ENCODE data around the gene FAM174B.

The FAM174B gene

GRCh38 chr15:92600856-92601255 lies 54.7 kb downstream of the FAM174B start:
- peak; percentile 84 for DNase-seq (ENCODE audit: low spot score)

GRCh38 chr15:92599394-92599970 lies 56.1 kb downstream of the FAM174B start:
- no peak for DNase-seq (ENCODE audit: low spot score)

DNA sequence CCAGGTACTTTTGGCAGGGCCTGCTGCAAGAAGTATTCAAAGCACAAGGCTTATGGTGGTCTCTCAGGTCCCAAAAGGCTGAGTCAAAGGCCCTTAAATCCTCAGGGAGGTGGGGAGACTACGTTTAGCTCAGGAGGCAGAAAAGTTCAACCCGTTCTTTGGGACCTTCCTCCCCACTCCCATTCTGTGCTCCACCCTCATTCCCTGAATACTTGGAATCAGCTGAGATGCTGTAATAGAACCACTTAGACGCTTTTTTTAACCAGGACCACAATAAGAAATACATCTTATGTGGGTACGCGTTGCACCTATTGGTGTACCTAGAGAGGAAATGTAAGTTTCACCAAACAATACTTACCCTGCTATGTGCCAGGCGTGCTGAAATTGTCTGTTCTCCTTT lies 58.0 kb downstream of the FAM174B start:
- DNase-seq (ENCODE audit: low spot score), result no peak

GRCh38 chr15:92596623-92597022 lies 59.0 kb downstream of the FAM174B start:
- DNase-seq (ENCODE audit: low spot score), result no peak

DNA sequence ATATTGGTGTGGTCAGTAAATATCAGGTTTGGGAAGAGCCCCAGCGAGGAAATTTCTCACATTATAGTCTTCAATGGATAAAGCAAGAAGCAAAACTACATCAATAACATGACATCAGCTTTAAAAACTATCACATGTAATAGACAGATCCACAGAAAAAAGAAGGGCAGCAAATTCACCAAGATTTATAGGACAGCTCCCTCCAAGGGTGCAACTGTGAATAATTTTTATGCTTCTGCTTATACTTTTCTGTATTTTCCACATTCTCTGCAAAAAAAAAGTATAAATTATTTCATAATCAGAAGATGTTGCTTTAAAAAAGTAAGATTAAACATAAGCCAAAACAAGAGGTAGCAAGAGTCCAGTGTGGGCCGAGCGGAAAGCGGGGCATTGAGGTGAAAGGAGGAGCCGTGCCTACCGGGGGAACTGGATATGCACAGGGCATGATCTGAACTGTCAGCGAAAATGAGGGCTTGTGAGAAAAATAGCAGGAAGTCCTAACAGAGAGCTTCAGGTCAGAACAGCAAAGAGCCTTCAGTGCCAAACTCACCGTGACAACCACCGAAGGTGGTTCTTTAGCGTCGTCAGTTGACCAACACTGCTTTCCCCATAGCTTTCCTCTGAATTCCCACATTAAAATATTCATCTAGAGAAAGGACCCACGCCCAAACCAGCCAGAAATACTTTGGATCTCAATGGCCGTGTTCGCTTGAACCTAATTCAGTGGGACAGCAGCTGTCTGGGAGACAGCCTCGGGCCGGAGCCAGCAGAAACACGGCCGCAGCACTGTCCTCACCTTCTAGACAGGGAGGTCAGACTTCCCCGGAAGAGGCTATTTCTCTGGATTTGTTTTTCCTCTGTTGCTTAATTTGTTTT lies 59.8 kb downstream of the FAM174B start:
- no peak for DNase-seq (ENCODE audit: low spot score)

- no peak for DNase-seq (ENCODE audit: low spot score)
Observed at GRCh38 chr15:92591275-92591674, 64.3 kb downstream of the FAM174B start.

- DNase-seq (ENCODE audit: low spot score), result no peak
Observed at GRCh38 chr15:92586966-92587365, 68.6 kb downstream of the FAM174B start.

DNA sequence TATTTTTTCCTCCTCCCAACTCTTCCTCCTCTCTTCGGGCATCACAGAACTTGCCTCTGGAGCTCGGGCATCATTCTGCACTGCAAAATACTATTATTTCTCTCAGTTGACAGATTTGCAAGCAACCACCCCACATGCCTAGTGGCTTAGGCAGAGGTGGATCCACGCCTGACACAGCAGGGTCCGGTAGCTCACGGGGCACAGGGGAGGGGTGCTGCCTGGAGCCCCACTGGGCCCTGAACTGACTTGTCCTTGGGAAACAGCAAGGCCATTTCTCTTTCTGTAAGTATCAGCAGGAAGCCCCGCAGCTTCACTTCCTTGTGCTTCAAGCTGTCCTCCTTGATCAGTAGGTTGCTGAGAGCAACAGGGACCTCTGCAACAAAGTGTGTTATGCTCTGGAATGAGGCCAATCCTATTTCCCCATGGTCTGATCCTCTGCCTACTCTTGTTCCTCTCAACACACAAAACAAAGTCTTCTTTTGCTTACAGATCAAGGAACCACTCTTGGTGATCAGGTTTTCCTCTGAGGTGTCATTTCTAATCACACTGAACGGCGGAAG lies 69.1 kb downstream of the FAM174B start:
- no peak for DNase-seq (ENCODE audit: low spot score)

GRCh38 chr15:92584105-92584504 lies 71.5 kb downstream of the FAM174B start:
- no peak for DNase-seq (ENCODE audit: low spot score)

DNA sequence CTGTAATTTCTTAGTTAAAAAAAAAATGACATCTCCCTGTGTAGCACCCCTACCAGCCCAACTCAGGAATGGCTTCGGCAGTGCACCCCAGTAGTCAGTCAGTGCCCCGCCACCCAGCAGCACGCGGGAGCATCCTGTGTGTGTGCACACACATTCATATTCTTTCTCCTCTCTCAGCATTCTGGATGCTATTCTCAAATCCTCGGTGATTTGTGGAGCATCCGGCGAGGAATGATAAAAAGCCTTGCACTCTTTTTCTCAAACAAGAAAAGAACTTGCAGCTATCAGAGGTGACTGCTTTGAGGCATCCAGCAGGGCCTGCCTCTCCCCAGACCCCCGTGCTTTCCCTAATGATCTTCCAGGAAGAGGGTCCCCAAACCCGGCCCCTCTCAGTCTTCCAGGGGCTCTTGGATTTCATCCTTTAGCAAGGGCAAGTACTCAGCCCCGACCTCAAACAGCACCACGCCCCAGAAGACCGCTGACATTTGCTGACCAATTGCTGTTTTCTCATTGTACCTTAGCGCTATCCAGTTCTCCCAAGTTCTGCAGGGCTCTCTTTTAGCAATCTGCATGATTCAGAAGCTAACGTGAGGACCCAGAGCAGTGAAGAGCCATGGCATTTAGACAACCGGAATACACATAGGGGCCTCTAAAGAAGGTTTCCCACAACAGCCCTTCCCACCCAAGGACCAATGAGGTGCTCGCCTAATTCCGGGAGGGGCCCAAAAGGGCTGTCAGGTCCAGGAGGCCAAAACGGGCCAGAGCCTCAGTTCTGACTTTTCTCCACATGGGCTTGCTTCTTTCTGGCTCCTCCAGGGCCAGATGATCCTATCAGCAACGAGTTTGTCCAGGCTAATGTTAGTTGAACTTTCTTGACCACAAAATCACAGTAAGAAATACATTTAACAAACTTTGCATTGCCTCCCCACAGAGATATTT lies 72.2 kb downstream of the FAM174B start:
- no peak for DNase-seq (ENCODE audit: low spot score)

DNA sequence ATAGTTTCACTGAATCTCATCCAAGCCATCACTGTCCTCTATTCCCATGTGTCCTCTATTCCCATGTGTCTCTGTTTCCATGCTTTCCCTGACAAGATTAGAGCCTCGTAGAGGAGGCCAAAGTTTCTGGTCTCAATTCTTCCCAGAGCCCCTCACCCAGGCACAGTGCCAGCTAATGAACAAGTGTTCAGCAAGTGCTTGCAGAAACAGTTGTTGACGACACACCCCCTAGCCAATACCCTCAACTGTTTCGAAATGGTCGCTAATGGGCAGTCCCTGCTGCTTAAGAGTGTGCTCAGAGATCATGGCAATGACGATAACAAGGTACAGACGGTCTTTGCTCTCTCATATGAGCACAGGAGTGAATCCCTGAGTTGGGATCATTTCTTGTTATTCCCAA lies 73.4 kb downstream of the FAM174B start:
- DNase-seq (ENCODE audit: low spot score), result no peak

DNA sequence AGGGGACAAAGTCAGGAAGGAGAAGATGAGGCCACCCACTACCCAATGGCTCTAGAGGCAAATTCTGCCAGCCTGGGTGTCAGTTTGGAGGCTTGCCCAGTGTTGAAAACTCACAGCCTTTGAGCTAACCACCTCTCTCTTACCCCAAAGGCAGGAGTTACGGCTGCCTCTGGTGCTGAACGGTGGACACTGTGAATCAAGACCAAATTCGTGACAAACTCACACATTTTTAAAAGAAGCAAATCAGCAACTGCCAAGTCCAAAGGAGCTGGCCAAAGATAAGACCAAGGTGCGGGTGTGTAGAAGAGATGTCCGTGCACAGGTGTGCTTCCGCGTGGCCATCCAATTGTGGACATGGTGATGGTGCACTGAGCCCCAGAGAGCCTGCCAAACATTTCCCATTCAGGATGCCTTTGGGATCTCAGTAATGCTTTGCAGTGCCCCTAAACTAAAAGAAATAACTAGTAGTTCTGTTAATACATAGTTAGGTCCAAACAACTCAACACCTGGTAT lies 74.6 kb downstream of the FAM174B start:
- DNase-seq (ENCODE audit: low spot score), result no peak

DNA sequence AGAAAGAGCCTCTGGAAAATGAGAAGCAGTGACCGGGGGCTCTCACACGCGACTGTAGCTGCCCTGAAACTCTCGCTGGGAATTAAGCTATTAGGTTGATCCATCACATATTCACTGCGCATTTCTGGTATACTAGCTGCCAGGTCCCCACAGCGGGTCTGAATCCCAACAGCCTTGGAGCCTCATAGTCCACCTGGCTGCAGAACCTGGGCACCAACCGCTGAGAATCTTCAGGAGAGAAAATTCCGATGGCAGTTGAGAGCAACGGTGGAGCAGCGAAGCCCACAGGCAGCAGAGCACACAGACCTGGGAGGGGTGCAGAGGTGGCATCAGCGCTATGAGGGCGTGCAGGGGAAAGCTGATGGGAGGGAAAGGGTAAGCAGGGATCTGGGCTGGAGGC lies 75.1 kb downstream of the FAM174B start:
- no peak for DNase-seq (ENCODE audit: low spot score)

GRCh38 chr15:92579931-92580470 lies 75.6 kb downstream of the FAM174B start:
- no peak for DNase-seq (ENCODE audit: low spot score)

DNA sequence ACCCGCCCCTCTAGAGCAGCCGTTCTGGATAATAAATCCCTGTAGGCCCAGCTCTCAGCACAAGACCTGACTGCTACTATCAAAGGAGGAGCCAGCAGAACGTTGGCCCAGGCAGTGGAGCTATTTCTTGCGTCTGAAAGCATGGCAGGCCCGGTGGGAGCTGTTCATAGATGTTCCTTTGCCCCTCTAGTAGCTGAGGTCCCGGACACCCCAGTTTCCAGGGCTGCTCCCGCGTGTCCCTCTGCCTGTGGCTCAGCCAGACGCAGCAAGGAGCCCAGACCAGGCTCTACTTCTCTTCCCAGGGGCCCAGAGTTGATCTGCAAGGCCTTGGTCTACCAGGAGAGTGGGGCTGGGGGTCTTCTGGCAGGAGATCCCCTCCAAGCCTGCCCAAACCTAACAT lies 76.1 kb downstream of the FAM174B start:
- no peak for DNase-seq (ENCODE audit: low spot score)

- no peak for DNase-seq (ENCODE audit: low spot score)
Observed at GRCh38 chr15:92578096-92578835, 77.3 kb downstream of the FAM174B start.

DNA sequence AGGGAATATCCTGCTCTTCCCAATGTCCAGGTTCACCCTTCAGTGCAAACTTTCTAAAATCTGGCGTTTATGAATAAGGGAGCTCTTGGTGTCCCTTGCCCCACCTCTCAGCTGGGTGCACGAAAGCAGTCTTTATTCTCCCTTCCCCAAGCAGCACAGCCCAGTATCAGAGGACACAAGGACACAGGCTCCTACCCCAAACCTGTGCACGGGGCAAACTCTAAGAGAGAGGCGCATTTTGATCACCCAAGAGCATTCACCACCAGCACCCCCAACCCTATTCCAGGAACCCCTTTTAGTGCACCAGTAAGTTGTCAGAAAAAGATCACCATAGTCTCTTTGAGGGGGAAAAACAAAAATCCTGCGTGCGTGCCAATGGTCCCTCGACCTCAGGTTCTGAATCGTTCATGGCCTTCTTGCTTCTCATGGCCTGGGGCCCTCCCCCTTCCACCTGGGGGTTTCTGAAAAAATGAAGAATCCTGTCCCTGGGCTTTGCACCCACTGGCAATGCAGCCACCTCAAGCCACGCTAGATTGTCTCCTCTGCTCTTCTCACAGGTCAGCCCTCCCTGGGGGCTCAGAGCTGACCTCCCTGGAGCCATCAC lies 78.9 kb downstream of the FAM174B start:
- DNase-seq (ENCODE audit: low spot score), result no peak

GRCh38 chr15:92574566-92574965 lies 81.0 kb downstream of the FAM174B start:
- DNase-seq (ENCODE audit: low spot score), result no peak

GRCh38 chr15:92574161-92574560 lies 81.4 kb downstream of the FAM174B start:
- DNase-seq (ENCODE audit: low spot score), result no peak

- no peak for DNase-seq (ENCODE audit: low spot score)
Observed at GRCh38 chr15:92571824-92572223, 83.8 kb downstream of the FAM174B start.

DNA sequence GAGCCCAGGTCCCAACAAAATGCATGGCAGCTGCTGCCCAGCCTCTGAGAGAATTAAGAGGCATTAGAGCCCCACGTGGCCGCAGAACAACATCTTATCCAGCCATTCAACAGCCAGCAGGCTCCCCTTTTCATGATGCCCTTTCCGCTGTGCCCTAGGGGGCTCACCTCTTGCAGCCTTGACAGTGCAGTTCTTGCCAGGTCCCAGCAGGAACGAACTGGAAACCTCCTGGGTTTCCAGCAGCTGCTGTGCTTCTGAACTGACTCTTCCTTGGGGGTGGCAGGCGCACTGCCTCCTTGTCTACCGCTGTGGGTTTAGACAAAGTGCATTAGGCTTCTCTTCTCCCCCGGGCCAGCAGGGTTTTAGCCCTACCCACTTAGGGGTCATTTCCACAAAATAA lies 85.2 kb downstream of the FAM174B start:
- no peak for DNase-seq (ENCODE audit: low spot score)
